Liver (tissue), 9 donors: ENCODE results near the gene LRPPRC. TPM values are rescaled to one million over a fixed set of nuclear protein-coding genes. Genes with fewer than 3 reads are reported as not detected.

Experiments used
- DNase-seq: peaks from one replicate; pipeline ENCODE4 v3.0.0-alpha.2; 2017; ENCODE audit warnings: low spot score
- H3K27ac ChIP-seq, 2 donors: one replicate each; pipeline ENCODE4 v1.7.0; 2013; ENCODE audit warnings: inconsistent platforms in 2 of 2, low read length in 2 of 2, control low read depth in 1 of 2, low read depth in 1 of 2, mild to moderate bottlenecking in 1 of 2
- H3K27me3 ChIP-seq, 4 donors: one replicate each; pipeline versions ENCODE4 v1.6.1 to v1.7.0; 2013; ENCODE audit warnings: low read length in 3 of 4, inconsistent platforms in 1 of 4, mild to moderate bottlenecking in 1 of 4, moderate library complexity in 1 of 4; ENCODE audit not compliant: control insufficient read depth in 4 of 4, insufficient read depth in 4 of 4
- H3K36me3 ChIP-seq, 4 donors: one replicate each; pipeline versions ENCODE4 v1.6.1 to v1.7.0; 2013; ENCODE audit warnings: low read length in 3 of 4, mild to moderate bottlenecking in 3 of 4, low read depth in 1 of 4, moderate library complexity in 1 of 4; ENCODE audit not compliant: control insufficient read depth in 4 of 4, insufficient read depth in 3 of 4
- H3K4me1 ChIP-seq, 4 donors: one replicate each; pipeline versions ENCODE4 v1.6.1 to v1.7.0; 2013; ENCODE audit warnings: low read length in 3 of 4, mild to moderate bottlenecking in 3 of 4, moderate library complexity in 1 of 4; ENCODE audit not compliant: control insufficient read depth in 4 of 4, insufficient read depth in 4 of 4
- H3K4me3 ChIP-seq, 3 donors: one replicate each; pipeline versions ENCODE4 v1.6.1 to v1.7.0; 2013; ENCODE audit warnings: low read length in 3 of 3, control low read depth in 1 of 3, low read depth in 1 of 3, mild to moderate bottlenecking in 1 of 3
- H3K9ac ChIP-seq, 2 donors: one replicate each; pipeline ENCODE4 v1.7.0; 2013; ENCODE audit warnings: low read length in 2 of 2, mild to moderate bottlenecking in 2 of 2, moderate library complexity in 2 of 2, control low read depth in 1 of 2, low read depth in 1 of 2
- H3K9me3 ChIP-seq, 4 donors: one replicate each; pipeline versions ENCODE4 v1.6.1 to v1.7.0; 2013; ENCODE audit warnings: low read length in 3 of 4; ENCODE audit not compliant: control insufficient read depth in 4 of 4
- FOXA1 ChIP-seq: IDR thresholded peaks from 2 replicates; pipeline ENCODE4 v1.6.1; 2016; ENCODE audit warnings: antibody characterized with exemption
- FOXA2 ChIP-seq: IDR thresholded peaks from 2 replicates; pipeline ENCODE4 v1.6.1; 2016; ENCODE audit warnings: antibody characterized with exemption
- GABPA ChIP-seq, 2 donors: IDR thresholded peaks in 1 of 2; conservative IDR thresholded peaks in 1 of 2; 2 replicates each; pipeline ENCODE4 v1.6.1; 2016; ENCODE audit warnings: antibody characterized with exemption in 2 of 2, mild to moderate bottlenecking in 1 of 2, moderate library complexity in 1 of 2
- HNF4A ChIP-seq, 2 donors: conservative IDR thresholded peaks; 2 replicates each; pipeline ENCODE4 v1.6.1; 2016; ENCODE audit warnings: antibody characterized with exemption in 2 of 2, mild to moderate bottlenecking in 2 of 2
- HNF4G ChIP-seq: IDR thresholded peaks from 2 replicates; pipeline ENCODE4 v1.6.1; 2016; ENCODE audit warnings: antibody characterized with exemption
- JUND ChIP-seq, 2 donors: IDR thresholded peaks; 2 replicates each; pipeline ENCODE4 v1.6.1; 2016; ENCODE audit warnings: antibody characterized with exemption in 2 of 2
- NR2F2 ChIP-seq: IDR thresholded peaks from 2 replicates; pipeline ENCODE4 v1.6.1; 2016; ENCODE audit warnings: antibody characterized with exemption
- RXRA ChIP-seq, 2 donors: IDR thresholded peaks; 2 replicates each; pipeline ENCODE4 v1.6.1; 2017 to 2018; ENCODE audit warnings: antibody characterized with exemption in 2 of 2, mild to moderate bottlenecking in 1 of 2
- SP1 ChIP-seq: IDR thresholded peaks from 2 replicates; pipeline ENCODE4 v1.6.1; 2018; ENCODE audit warnings: antibody characterized with exemption, mild to moderate bottlenecking
- TAF1 ChIP-seq: conservative IDR thresholded peaks from 2 replicates; pipeline ENCODE4 v1.6.1; 2016; ENCODE audit warnings: antibody characterized with exemption, mild to moderate bottlenecking
- YY1 ChIP-seq: IDR thresholded peaks from 2 replicates; pipeline ENCODE4 v1.6.1; 2016; ENCODE audit warnings: antibody characterized with exemption, mild to moderate bottlenecking
- WGBS: extraction: QIAGEN DNeasy Blood & Tissue Kit; methylation state at CpG from one replicate; pipeline ENCODE4 v1.1.7; 2013; 5-methylcytosine and 5-hydroxymethylcytosine counted together
- polyA plus RNA-seq, 2 donors: library from polyadenylated mRNA; stranded (reverse) in 1 of 2; unstranded in 1 of 2; fragments of 200-250 nt in 1 of 2; fragments of >200 nt in 1 of 2; fragmentation: Nextera tagmentation in 1 of 2; extraction: Ambion mirVana in 1 of 2; gene quantifications; one replicate each; pipeline versions ENCODE4 v1.2.1 to v1.2.3, GENCODE V29; 2013 to 2015
- total RNA-seq, 2 donors: library from RNA; depleted of rRNA; stranded (reverse); fragments of >200 nt; gene quantifications; one replicate each; pipeline ENCODE4 v1.2.3, GENCODE V29; 2014
- TF ChIP-seq, protein P1 (sequence below): IDR thresholded peaks from 2 replicates; pipeline ENCODE4 v1.6.1; 2016; ENCODE audit warnings: antibody characterized with exemption
- TF ChIP-seq, protein P2 (sequence below): IDR thresholded peaks from 2 replicates; pipeline ENCODE4 v1.6.1; 2016; ENCODE audit warnings: antibody characterized with exemption, mild to moderate bottlenecking
- TF ChIP-seq, protein P3 (sequence below): fragments of 150-350 bp; IDR thresholded peaks from 2 replicates; pipeline ENCODE4 v1.5.1; 2017; ENCODE audit warnings: improper control_type of control experiment, low read depth, low read length; ENCODE audit not compliant: missing input control
- TF ChIP-seq, protein P4 (sequence below): IDR thresholded peaks from 2 replicates; pipeline ENCODE4 v1.6.1; 2016; ENCODE audit warnings: antibody characterized with exemption
- donor health status: healthy.
- donor health status: healthy.
- donor health status: healthy.
- donor health status: healthy.
- donor health status: healthy.

The LRPPRC gene
- total and polyA plus RNA-seq, 4 donors = 24.5 to 62.3 (median 34.4) TPM

DNA sequence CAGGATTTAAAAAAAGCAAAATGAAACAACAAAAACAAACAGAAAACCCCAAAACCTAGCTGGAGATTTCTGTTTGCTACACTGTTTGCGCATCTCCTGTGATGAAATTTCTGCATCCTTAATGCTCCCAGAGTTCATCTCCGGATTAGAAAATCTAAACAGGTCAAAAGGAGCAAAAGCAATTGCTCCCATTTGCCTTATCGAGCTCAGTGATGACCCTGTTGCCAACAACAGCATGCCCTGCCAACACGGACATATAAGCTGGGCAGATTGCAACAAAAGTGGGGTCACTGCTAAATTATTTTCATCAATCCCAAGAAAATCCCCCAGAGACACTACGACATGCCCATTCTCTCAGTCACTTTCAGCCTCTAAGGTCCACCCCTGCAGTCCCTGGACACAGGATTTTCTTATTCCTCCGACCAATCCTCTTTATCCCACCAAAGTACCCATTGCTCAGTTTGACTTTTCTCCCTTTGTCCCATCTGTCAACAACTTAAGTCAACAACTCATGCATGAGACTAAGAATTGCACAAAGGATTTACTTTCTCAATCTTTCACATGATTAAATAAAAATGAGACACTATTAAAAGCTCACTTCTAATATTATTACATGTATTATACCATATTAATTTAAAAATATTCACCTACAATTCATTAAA, 89.2 kb downstream of the LRPPRC start:
- Histone ChIP-seq H3K9me3 (no peaks in the 10 kb centered on the region), H3K27me3 (no peaks in the 10 kb centered on the region), H3K36me3 (peaks cover 1 to 16% (median 8%) of the 10 kb centered on the region in 4 donors), H3K27ac (peak overlapping the region in 1 of 2 donors; percentile 20), H3K4me3 (no peak overlapping the region), H3K4me1 (peaks cover 0 to 8% (median 3%) of the 10 kb centered on the region in 4 donors), H3K9ac (no peak overlapping the region)
- no peak for DNase-seq
- 56% methylated on average over 6 of the region's 6 CpGs for WGBS
- TF ChIP-seq YY1 (peak; percentile 30), RXRA (IDR thresholded peaks at IDR 0.05) (peak; percentile 17 to 57), FOXA1 (peak; percentile 93), FOXA2 (peak; percentile 90), HNF4A (conservative IDR thresholded peaks at IDR 0.05) (peak; percentile 26 to 45)
- TF ChIP-seq, protein P1, sequence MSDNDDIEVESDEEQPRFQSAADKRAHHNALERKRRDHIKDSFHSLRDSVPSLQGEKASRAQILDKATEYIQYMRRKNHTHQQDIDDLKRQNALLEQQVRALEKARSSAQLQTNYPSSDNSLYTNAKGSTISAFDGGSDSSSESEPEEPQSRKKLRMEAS = no peak
- TF ChIP-seq, protein P2, sequence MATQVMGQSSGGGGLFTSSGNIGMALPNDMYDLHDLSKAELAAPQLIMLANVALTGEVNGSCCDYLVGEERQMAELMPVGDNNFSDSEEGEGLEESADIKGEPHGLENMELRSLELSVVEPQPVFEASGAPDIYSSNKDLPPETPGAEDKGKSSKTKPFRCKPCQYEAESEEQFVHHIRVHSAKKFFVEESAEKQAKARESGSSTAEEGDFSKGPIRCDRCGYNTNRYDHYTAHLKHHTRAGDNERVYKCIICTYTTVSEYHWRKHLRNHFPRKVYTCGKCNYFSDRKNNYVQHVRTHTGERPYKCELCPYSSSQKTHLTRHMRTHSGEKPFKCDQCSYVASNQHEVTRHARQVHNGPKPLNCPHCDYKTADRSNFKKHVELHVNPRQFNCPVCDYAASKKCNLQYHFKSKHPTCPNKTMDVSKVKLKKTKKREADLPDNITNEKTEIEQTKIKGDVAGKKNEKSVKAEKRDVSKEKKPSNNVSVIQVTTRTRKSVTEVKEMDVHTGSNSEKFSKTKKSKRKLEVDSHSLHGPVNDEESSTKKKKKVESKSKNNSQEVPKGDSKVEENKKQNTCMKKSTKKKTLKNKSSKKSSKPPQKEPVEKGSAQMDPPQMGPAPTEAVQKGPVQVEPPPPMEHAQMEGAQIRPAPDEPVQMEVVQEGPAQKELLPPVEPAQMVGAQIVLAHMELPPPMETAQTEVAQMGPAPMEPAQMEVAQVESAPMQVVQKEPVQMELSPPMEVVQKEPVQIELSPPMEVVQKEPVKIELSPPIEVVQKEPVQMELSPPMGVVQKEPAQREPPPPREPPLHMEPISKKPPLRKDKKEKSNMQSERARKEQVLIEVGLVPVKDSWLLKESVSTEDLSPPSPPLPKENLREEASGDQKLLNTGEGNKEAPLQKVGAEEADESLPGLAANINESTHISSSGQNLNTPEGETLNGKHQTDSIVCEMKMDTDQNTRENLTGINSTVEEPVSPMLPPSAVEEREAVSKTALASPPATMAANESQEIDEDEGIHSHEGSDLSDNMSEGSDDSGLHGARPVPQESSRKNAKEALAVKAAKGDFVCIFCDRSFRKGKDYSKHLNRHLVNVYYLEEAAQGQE = no peak

DNA sequence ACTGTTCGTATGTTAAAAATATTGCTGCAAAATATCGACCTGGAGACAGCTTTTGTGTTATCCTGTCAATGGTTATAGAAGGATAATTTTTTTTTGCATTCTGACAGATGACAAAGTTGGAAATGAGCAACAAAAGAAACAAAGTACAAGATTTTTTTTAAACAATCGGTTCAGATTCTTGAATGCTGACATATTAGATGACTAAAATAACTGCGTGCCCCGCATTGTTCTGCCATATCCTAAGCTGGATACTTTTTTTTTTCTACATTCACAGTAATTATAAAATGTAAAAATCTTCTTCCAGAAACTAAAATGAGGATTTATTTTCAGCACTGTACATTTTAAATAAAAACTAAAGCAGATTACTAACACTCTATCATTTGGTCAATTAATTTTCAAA, 89.9 kb downstream of the LRPPRC start:
- WGBS = 95% methylated on average over 5 of the region's 5 CpGs

DNA sequence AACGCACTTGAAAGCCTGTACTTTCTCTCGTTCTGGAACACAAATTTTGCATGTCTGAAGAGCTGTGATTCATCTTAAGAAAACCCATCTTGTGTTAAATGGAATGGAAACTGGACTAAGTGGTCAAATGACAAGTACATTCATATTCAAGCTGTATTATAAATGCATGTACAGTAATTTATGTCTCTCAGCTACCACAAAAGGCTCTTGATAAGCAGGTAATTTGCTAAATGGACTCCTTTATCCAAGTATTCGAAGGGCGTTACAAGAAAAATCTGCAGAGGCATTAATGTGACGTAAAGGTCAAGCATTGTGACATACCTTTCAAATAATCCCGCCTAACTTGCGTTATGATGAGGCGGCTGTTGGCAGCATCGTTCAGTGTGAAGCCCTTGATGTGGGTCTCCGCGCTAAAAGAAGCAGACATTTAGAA, 90.4 kb downstream of the LRPPRC start:
- Histone ChIP-seq H3K4me3 (no peak overlapping the region), H3K36me3 (peaks cover 6 to 22% (median 11%) of the 10 kb centered on the region in 4 donors), H3K27ac (no peak overlapping the region), H3K4me1 (peaks cover 0 to 8% (median 3%) of the 10 kb centered on the region in 4 donors), H3K27me3 (no peaks in the 10 kb centered on the region), H3K9me3 (no peaks in the 10 kb centered on the region), H3K9ac (no peak overlapping the region)
- DNase-seq = no peak
- no peak for TF ChIP-seq HNF4G
- no peak for TF ChIP-seq FOXA2
- no peak for TF ChIP-seq JUND (IDR thresholded peaks at IDR 0.05)
- TF ChIP-seq, protein P2 = no peak
- TF ChIP-seq NR2F2 = no peak
- TF ChIP-seq, protein P3, sequence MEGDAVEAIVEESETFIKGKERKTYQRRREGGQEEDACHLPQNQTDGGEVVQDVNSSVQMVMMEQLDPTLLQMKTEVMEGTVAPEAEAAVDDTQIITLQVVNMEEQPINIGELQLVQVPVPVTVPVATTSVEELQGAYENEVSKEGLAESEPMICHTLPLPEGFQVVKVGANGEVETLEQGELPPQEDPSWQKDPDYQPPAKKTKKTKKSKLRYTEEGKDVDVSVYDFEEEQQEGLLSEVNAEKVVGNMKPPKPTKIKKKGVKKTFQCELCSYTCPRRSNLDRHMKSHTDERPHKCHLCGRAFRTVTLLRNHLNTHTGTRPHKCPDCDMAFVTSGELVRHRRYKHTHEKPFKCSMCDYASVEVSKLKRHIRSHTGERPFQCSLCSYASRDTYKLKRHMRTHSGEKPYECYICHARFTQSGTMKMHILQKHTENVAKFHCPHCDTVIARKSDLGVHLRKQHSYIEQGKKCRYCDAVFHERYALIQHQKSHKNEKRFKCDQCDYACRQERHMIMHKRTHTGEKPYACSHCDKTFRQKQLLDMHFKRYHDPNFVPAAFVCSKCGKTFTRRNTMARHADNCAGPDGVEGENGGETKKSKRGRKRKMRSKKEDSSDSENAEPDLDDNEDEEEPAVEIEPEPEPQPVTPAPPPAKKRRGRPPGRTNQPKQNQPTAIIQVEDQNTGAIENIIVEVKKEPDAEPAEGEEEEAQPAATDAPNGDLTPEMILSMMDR = no peak
- no peak for TF ChIP-seq YY1
- TF ChIP-seq HNF4A (conservative IDR thresholded peaks at IDR 0.05) = no peak
- TF ChIP-seq FOXA1 = no peak
- no peak for TF ChIP-seq GABPA (IDR thresholded peaks at IDR 0.05 in 1 of 2, conservative IDR thresholded peaks at IDR 0.05 in 1 of 2)
- no peak for TF ChIP-seq RXRA (IDR thresholded peaks at IDR 0.05)
- TF ChIP-seq, protein P4, sequence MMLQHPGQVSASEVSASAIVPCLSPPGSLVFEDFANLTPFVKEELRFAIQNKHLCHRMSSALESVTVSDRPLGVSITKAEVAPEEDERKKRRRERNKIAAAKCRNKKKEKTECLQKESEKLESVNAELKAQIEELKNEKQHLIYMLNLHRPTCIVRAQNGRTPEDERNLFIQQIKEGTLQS = no peak
- no peak for TF ChIP-seq SP1
- TF ChIP-seq TAF1 = no peak
- WGBS = 96% methylated on average over 11 of the region's 11 CpGs

More for the DNA sequence above, 89.9 kb downstream of the LRPPRC start:
- no peak overlapping the region for H3K27ac ChIP-seq
- no peaks in the 10 kb centered on the region for H3K9me3 ChIP-seq
- no peak overlapping the region for H3K9ac ChIP-seq
- H3K4me1 ChIP-seq = peaks cover 0 to 8% (median 3%) of the 10 kb centered on the region in 4 donors
- DNase-seq = no peak
- H3K36me3 ChIP-seq = peaks cover 6 to 22% (median 10%) of the 10 kb centered on the region in 4 donors
- no peaks in the 10 kb centered on the region for H3K27me3 ChIP-seq
- TF ChIP-seq, protein P4 = no peak
- no peak for TF ChIP-seq RXRA (IDR thresholded peaks at IDR 0.05)
- no peak overlapping the region for H3K4me3 ChIP-seq
